Measurements from ENCODE around the gene LSM12.
A peak's percentile ranks its signal among the peaks of the same experiment; 100 is the strongest.

The LSM12 gene

DNA sequence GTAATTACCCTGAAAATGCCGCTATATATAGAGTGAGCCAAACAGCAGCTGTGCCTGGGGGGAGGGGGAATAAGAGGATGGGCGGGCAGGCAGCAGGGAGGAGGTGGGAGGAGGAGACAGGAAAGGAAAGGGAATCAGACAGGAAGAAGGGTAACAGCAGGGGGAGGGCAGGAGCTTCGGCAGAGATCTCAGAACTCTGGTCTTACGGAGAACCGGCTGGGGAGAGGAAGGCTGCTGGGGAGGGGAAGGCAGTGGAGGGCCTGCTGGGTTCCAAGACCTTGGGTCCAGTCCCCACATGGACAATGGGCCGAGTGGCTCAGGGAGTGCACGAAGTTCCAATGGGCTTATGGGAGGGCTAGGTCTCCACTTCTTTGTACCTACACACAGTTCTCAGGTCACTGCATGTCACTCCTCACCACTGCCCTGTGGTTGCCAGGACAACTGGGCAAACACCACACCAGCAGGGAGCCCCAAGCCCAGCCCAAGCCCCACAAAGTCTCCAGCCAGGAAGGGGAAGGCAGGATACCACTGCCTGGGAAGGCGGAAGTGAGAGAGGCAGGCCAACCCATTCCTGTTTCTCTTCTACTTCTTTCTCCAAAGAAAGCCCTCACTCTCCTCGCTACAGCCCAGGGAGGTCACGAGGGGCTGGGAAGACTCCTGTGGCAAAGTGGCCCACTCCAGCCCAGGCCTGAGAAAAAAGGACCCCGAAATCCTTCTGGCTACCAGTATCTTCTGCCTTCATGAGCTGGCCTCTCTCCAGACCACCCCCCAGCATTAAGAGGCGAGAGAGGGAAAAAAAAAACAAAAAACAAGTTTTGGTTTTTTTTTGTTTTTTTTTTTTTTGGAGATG lies 29.4 kb upstream of the LSM12 start:
- peak; percentile 76 for DNase-seq (ENCODE audit: low spot score)

DNA sequence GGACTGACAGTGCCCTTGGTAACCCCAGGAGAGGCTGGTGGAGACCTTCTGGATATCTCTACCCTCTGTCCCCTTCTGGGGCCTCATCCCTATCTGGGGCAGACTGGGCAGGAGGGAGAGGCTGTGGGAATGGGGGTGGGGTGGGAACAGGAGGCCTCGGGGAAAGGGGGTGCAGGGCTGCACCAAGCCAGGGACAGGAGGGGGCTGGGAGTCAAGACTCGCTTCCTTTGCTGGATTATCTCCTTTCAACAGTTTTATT lies 28.8 kb upstream of the LSM12 start:
- DNase-seq (ENCODE audit: low spot score) = no peak

DNA sequence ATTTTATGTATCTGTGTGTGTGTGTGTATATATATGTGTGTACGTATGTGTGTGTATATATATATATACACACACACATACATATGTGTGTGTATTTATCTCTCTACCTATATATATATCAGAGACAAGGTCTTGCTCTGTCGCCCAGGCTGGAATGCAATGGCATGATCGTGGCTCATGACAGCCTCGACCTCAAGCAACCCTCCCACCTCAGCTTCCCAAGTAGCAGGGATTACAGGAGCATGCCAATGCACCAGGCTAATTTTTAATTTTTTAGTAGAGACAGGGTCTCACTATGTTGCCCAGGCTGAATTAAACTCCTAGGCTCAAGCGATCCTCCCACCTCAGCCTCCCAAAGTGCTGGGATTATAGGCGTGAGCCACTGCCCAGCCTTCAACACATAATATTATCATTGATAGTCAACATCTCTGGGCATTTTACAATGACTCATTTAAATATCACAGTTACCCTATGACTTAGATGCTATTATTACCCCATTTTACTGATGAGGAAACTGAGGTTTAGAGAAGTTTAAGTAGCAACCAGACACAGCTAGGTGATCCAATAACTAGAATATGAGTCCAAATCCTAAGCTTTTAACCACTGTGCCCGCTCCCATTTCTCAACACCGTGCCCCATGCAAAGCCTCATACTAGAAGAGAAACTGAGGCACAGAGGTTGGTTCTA lies 28.4 kb upstream of the LSM12 start:
- no peak for DNase-seq (ENCODE audit: low spot score)

DNA sequence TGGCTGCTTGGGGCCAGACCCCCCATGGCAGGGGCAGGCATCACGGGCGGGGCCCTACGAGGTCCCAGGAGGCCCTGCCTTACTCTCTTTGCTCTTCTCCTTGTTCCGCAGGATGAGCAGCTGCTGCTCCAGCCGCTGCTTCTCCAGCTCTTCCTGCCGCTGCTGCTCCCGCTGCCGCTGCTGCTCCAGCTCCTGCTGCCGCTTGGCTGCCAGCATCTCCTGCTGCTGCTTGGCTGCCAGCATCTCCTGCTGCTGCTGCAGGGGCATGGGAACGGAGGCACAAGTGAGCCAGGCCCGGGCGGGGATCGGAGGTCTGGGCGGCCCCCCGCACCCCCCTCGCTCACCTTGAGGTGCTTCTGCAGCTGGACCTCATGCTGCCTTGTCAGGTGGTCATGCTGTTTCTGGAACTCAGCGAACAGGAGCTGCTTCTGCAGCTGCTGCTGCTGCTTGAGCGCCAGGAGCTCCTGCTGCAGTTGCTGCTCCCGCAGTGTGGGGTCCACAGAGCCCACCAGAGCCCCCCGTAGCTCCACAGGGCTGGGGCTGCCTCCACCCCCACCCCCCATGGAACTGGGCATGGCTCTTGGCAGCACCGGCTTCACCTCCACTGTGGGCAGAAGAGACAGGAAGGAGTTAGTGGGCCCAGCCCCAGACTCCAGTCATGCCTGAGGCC lies 26.9 kb upstream of the LSM12 start:
- no peak for DNase-seq (ENCODE audit: low spot score)

DNA sequence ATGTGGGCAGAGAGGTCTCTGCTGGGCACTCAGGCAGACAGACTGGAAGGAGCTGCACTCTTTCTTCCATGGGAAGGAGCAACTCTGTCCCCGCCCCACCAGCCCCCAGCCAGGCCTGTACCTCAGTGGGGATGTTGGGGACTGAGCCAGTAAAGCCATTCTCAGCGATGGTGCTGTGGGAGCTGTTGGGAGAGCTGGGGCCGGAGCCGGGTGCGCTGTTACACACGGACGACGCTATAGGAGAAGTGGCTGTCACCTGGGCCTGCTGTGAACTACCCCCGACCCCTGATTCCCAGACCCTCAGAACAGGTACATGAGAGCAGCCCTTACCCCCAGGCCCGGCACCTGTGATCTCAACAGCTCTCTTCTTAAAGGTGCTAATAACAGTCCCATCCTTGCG lies 25.6 kb upstream of the LSM12 start:
- no peak for DNase-seq (ENCODE audit: low spot score)

DNA sequence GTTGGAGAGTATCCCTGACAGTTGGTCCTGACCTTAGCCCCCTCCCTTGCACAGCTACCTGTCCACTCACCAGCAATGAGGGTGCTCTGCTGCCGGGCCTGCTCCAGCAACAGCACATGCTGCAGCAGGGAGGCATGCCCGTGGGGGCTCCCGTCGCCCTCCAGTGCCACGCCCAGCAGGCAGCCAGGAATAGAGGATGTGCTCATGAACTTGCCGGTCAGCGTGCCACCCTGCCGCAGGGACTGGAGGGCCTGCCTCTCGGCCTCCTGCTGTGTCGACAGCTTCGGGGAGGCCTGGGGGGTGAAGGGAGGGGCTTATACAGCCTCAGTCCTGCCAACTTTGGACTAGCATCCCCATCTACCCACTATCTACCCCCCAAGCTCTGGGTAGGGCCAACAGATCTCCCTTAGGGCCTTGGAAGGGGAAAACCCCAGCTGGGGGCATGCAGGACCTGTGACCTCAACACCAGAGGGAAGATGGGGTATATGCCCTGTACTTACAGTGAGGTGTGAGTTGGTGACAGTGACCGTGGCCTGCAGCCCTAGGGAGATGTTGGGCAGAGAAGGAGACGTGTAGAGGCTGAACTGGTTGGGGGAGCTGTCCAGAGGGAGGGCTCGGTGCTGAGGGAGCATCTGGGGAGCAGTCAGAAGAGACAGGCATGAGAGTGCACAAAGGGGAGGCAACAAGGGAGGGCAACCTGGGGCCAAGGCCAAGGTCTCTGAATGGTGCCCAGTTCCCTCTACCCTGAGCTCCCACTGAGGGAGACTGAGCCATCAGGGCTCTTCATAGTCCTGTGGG lies 24.9 kb upstream of the LSM12 start:
- DNase-seq (ENCODE audit: low spot score) = no peak

DNA sequence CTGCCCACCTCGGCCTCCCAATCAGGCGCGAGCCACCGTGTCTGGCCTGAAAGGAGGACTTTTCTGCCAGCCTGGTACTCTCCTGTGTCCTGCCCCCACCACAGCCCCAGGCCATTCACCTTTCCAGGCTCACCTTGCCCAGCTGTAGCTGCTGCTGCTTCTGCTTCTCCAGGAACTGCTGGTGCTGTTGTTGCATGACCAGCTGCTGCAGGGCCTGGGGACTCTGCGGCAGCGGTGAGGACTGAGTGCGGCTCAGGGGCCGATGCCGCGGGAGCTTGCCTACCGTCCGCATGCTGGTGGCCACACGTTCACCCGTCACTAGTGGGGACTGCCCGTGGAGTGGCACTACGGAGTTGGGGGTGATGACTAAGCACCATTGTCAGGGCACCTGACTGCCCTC lies 21.8 kb upstream of the LSM12 start:
- DNase-seq (ENCODE audit: low spot score) = no peak

DNA sequence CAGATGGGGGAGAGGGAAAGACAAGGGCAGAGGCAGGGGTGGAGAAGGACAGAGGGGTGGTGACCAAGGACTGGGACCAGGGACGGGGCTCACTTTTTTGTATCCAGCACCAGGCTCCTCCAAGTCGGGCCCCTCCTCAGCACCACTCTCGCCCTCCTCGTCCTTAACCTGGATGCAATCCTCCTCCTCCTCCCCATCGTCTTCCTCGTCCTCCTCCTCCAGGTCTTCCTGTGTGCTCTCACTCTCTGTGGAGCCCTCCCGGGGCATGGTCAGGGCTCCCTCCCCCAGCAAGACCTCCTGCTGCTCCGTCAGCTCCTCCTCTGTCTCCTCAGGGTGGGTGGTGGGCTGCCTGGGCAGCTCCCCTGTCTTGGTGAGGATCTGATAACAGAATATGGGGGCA lies 20.8 kb upstream of the LSM12 start:
- no peak for DNase-seq (ENCODE audit: low spot score)

DNA sequence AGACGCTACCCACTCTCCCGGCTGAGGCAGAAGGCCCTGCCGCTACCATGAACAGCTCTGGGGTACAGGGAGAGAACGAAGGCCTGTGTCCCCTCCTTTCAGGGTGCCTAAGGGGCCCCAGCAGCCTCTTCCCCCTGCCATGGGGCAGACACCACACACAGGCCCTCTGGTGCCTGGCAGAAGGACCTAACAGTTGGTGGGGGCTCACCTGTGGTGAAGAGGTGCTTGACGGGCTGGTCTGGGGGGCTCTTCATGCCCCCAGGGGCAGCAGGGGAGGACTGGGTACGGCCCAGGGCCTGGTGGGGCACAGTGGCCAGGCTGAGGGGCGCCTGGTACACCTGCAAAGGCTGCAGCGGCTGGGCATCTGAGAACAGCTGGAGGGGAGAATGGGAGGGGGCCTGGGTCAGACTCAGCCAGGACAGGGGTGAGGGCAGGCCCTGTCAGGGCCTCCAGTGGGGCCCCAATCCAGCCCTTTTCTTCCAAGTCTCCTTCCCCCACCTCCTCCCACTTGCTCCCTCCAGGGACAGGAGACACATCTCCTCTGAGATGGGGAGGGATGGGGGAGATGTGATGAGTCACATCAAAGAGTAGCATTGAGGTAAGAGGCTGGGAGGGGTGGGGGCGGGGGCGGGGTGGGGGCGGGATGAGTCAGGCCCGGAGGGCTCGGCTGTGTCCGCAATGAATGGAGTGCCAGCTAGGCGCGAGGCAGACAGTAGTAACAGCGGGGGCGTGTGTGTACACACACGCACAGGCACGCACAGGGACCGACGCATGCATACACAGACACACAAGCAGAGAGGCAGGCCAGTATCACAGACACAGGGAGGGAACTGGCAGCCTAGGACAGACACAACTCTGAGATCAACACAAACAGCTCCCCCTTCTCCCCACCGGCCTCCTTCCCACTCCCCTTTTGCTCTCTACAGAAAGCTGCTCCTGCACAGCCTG lies 20.2 kb upstream of the LSM12 start:
- no peak for DNase-seq (ENCODE audit: low spot score)

DNA sequence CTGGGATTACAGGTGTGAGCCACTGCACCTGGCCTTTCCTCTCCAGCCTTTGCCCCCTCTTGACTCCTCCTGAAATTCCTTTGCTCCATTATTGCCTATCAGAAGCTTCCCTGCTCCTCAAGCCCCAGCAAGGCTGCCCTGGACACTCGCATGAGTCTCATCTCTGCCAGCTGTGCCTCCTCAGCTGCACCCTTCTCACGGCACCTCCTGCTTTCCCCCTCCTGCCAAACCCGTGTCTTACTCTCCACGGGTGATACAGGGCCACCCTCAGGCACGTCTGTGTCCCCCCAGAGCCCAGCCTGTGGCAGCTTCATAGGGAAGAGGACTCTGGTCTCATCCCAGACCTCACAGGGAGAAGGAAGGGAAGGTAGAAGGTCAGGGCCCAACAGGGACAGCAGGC lies 19.4 kb upstream of the LSM12 start:
- DNase-seq (ENCODE audit: low spot score) = no peak

DNA sequence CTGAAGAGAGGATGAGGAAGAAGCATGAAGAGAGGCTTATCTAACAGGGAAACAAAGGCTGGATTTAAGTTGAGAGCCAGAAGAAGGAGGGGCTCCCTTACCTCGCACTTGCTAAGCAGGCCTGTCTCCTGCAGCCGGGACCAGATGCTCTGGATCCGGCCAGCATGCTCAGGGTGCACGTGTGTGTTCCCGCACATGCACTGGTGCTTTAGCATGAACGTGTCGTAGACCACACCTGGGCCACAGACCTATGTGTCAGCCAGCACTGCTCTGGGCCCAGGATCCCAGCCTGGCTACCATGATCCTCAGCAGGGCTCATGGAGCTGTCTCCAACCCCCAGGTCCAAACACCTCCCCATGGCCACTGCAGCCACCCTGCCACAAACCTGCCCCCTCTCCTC lies 18.4 kb upstream of the LSM12 start:
- DNase-seq (ENCODE audit: low spot score) = no peak

DNA sequence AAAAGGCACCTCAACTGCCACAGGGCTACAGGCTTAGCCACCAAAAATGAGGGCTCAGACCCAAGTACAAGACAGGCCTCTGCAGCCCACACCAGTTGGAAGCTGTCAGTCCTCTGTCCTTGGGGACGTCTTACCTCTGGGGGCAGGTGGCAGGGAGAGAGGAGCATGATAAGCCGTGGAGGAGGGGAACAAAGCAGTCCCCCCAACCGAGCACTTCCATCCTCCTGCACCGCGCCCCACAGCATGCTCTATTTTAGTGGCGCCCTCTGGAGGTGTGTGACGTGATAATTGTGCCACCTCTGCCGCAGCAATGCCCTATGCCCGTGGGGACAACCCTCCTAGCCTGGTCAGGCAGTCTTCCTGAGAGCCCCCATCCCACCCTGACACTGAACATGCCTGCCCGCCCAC lies 17.7 kb upstream of the LSM12 start:
- DNase-seq (ENCODE audit: low spot score) = no peak

DNA sequence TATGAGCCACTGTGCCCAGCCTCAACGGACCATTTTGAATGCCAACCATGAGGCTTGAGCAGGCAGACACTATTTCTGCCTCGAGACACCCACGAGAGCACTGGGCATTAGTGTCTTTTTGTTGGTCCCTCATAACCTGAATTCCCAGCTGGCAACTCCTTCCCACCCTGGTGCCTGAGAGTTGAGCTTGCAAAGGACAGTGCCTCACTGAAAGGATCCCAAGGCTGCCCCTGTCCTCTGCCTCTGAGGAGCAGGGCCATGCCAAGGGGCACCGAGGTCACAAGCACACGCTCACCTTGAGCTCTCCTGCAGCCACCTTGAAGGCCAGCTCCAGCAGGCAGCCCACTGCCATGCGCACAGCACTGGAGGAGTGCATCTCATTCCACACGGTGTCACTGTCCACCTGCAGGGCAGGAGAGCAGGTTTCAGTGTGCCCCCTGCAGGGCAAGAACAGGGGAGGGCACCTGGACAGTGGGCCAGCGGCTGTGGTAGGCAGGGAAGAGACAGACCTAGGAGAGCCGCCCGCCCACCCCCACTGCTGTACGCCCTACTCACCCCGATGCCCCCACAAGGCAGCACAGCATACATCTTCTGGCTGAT lies 16.9 kb upstream of the LSM12 start:
- no peak for DNase-seq (ENCODE audit: low spot score)

DNA sequence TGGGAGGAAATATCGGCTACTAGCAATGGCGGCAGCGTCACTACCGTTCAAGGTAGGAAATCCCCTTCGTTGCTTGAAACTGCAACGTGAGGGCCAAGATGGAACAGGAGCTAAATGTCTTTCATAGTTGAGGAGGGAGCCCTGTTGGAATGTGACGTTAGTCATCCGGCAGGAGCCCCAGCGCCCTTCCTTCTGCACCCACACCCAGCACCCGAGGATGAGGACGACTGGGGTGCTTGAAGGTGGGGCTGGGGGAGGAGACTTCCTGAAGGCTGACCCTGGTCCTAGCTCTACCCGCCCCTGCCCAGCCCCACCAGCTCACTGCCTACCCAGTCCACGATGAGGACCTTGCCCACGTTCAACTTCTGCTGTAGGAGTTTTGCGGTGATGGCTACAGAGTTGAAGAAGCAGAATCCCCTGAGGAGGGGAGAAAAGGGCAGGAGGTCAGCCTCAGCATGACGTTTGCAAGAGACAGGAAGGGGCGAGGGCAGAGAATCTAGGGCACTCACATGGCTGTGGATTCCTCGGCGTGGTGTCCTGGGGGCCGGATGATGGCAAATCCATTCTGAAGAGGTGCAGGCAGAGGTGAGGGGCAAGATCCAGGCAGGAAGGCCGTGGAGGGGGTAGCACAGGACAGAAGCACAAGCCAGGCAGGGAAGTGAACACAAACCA lies 15.9 kb upstream of the LSM12 start:
- DNase-seq (ENCODE audit: low spot score) = no peak

DNA sequence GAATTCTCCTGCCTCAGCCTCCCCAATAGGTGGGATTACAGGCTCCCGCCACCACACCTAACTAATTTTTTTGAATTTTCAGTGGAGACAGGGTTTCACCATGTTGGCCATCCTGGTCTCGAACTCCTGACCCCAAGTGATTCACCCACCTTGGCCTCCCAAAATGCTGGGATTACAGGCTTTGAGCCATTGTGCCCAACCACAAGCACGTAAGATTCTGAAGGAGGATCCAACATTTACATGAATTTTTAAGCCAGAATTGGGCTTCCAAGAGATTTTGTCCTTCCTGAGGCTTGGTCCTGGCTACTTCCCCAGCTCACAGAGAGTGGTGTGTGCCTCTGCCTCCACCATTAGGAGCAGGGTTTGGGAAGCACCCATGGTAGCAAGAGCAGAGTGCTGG lies 15.2 kb upstream of the LSM12 start:
- DNase-seq (ENCODE audit: low spot score) = no peak

DNA sequence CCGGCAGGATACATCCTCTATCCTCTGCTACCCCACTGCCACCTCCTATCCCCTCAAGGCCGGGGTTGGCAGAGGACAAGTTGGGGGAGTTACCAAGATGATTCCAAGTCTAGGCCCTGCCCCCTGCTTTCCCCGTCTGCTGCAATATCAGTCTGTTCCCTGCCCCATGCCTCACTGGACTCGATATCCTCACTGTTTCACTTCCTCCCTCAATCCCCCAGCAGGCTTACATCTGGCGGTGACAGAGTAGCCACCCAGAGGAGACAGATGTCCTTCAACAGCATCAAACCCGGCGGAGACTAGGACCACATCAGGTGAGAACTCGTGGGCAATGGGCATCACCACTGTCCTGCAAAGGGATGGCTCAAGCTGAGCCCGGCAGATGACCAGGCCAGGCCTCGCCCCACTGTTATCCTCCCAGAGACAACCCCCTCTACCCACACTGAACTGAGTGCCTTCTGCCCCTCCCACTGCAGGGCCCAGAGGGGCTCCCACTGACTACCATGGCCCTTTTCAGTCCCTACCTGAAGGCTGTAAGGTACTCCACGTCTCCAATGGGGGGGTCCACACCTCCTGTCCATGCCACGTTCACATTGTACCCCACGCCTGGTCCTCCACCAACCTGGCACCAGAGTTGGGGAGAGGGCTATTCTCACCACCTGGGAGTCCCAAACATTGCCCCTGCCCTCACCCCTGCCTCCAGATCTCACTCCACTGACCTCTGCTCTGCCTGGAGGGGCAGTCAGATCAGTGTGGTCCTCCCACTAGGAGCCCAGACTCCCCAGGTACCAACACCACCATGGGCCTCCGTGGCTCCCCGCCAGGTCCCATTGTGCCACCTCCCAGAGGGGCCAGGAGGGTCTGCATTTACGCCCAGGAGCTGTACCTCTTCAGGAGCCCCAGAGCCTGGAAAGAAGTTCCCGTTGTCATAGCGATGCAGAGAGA lies 13.7 kb upstream of the LSM12 start:
- no peak for DNase-seq (ENCODE audit: low spot score)

DNA sequence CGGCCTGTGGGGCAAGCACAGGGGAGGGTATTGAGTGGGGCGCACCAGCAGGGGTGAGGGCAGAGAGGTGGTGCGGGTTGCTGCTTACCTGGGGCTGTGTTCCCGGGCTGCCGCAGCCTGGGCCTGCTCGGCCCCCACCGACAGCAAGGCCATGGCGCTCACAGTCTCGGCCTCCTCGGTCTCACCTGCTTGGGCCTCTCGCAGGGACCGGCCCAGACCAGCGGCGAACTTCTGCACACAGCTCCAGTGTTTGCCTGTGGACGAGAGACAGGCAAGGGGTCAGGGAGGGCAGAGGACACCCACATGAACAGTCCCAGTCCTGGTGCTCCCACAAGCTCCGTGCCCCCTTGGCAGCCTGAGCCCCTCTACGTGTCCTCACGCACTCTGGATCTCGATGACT lies 11.9 kb upstream of the LSM12 start:
- no peak for DNase-seq (ENCODE audit: low spot score)

DNA sequence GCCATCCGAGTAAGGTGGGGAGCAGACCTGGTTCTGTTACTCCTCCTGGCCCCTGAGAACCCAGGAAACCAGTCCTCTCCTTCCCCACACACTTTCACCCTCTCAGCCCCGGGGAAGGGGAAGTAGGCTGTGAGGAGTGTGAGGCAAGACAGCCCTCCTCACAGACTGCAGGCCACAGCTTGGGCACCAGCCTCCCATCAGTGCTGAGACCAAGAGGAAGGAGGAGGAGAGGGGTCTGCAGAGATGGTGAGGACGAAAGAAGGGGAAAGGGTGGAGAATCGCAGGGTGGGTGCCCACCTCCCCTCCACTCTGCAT lies 11.1 kb upstream of the LSM12 start:
- no peak for DNase-seq (ENCODE audit: low spot score)
